NCI-H524 (cell line): Measurements from ENCODE around the gene SPINK4.

Experiments used
- DNase-seq, 2 experiments: peaks; one replicate each; lab custom pipeline; 2025; lab: John Stamatoyannopoulos, UW

Gene SPINK4, protein sequence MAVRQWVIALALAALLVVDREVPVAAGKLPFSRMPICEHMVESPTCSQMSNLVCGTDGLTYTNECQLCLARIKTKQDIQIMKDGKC

DNA sequence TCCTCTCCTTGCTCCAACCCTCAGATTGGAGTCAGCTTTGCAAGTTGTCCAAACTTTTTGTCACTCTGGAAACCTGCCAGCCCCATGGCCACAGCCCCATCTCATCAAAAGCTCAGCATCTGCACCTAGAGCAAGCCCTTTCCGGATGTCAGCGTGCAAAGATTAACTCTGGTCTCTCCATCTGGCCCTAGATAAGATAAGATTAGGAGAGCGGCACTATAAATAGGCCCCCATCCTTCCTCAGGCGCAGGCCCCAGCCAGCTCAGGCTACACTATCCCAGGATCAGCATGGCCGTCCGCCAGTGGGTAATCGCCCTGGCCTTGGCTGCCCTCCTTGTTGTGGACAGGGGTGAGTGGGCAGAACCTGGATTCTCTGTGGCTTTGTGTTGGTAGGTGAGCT is at the start of gene SPINK4:
Gene SPINK4 (plus strand): TSS at position 247 of the 400 bp plus-strand sequence. CDS start 42 bp downstream, at position 289.
- peak; percentile 71 to 90 for DNase-seq

DNA sequence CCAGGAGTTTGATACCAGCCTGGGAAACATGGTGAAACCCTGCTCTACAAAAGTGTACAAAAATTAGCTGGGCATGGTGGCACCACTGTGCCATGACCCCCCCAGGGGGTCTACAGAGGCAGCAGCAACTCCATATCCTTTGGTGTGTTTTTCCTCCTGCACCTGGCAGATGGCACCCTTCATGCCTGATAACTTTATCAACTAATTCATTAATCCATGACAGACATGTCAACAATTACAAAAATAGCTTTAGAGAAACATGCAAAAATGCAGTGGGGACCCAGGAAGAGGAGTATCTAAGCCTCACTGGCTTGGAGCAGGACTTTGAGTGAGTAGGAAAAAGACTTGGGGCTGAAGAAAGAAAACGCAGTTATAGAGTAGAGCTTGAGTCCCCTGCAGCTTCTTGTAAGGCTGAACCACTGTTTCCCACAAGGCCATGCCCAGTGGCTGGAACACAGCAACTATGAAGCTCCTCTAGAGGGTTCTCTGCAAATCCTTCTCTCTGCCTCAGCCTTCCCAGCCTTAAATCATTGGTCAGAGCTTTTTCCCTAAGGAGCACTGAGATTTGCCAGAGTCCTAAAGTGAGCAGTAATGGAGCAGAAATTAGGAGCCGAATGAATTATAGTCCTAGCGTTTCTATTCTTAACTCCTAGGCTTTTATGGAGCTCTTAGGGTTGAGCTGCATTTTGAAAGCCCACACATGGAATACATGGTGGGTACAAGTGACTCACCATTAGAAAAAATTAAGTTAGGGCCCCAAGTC is 47.3 kb upstream of the SPINK4 start:
- no peak for DNase-seq

GRCh38 chr9:33193818-33194217 is 46.1 kb upstream of the SPINK4 start:
- DNase-seq, result no peak

GRCh38 chr9:33196736-33197135 is 43.2 kb upstream of the SPINK4 start:
- DNase-seq, result no peak

DNA sequence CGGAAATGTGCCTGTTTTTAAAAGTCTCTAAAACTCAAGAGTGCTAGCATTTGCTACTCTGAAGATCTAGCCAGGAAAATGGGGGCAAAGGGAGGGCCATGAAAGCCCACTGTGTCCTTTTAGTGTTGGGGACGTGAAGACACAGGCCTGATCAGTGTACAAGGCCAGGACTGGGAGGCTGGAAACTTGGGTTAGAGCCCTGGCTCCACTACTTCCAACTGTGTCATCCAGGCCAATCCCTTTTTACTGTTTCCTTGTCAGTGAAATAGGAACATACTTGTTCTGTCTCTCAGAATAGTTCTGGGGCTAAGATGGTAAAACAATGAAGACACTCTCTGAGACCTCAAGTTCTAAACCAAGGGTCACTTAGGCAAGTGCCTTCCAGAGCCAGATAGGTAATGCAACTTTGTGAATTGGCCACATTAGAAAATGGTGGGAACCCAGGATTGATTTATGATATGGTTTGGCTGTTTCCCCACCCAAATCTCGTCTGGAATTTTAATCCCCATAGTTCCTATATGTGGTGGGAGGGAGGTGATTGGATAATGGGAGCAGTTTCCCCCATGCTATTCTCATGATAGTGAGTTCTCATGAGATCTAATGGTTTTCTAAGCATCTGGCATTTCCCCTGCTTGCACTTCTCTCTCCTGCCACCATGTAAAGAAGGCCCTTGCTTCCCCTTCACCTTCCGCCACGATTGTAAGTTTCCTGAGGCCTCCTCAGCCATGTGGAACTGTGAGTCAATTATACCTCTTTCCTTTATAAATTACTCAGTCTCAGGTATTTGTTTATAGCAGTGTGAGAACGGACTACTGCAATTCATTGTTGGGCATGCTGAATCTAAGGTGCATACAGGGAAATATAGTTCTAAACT is 42.5 kb upstream of the SPINK4 start:
- DNase-seq, result no peak

DNA sequence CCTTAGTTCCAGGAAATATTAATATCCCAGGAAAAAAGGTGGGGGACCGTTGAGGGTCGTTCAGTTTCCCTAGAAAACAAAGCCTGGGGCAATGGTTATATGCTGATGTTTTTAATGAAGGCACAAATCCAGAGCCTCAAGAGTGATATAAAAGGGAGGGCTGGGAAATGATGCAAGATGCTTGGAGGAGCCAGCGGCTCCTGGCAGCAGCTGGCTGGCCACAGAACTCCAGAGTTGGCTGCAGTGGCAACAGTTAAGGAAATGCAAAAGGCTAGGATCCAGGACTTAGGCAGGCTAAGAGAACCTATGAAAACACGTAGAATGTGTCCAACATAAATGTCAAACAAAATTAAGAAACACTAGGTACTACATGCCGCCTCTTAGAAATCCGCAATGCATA is 41.8 kb upstream of the SPINK4 start:
- no peak for DNase-seq

GRCh38 chr9:33202018-33202417 is 37.9 kb upstream of the SPINK4 start:
- DNase-seq, result no peak

- DNase-seq, result no peak
Observed at GRCh38 chr9:33202552-33203201, 37.3 kb upstream of the SPINK4 start.

GRCh38 chr9:33209394-33209793 is 30.6 kb upstream of the SPINK4 start:
- no peak for DNase-seq

- no peak for DNase-seq
Observed at GRCh38 chr9:33210006-33210715, 29.8 kb upstream of the SPINK4 start.

DNA sequence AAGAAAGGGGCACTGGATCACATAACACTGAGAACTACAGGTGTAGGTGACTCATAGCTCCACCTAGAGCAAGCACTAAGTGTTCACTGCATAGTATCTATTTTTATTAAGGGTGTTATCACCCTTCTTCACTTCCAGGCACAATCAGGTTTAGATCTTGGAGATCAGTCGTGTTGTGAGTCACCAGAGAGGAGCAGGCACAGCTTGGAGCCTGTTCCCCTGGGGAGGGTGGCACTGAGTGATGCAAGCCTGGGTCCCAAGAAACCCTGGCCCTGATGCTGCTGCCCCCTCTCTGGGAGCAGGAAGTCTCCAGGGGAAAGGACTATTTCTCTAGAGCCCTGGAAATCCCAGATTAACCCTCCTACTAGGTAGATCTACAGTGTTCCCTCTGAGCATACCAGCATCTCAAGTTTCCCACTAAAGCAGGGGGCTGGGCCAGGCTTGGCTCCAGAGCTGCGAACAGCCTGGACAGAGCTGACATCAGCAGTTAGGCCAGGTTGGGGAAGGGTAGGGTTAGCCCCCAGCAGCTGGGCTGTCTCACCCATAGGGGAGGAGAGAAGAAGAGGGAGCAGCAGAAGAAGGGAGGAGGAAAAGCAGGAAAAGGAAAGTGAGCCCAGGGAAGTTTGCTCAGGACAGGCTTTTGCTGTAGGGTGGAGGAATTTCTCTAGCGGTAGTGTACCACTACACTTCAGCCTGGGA is 28.1 kb upstream of the SPINK4 start:
- DNase-seq, result no peak

GRCh38 chr9:33220681-33221567 is 19.0 kb upstream of the SPINK4 start:
- no peak for DNase-seq

- DNase-seq, result no peak
Observed at GRCh38 chr9:33221568-33221884, 18.4 kb upstream of the SPINK4 start.

DNA sequence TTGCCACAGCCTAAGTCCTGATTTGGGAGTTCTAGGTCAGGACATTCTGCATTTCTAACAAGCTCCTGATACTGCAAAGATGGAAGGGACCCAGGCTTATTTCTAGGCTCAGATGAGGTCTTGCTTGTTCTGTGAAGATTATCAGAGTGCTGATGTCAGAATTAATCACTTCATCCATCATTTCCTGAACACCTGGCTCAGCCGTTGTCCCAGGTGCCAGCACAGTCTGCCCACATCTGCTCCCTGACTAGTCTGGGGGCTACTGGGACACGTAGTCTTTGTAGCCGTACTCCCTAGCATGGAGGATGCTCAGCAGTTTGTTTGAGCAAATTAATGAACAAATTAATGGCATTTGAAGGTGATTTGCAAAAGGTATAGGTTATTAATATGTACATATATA is 17.9 kb upstream of the SPINK4 start:
- peak in 1 of 2 experiments; percentile 34 for DNase-seq

GRCh38 chr9:33223696-33224095 is 16.3 kb upstream of the SPINK4 start:
- no peak for DNase-seq

DNA sequence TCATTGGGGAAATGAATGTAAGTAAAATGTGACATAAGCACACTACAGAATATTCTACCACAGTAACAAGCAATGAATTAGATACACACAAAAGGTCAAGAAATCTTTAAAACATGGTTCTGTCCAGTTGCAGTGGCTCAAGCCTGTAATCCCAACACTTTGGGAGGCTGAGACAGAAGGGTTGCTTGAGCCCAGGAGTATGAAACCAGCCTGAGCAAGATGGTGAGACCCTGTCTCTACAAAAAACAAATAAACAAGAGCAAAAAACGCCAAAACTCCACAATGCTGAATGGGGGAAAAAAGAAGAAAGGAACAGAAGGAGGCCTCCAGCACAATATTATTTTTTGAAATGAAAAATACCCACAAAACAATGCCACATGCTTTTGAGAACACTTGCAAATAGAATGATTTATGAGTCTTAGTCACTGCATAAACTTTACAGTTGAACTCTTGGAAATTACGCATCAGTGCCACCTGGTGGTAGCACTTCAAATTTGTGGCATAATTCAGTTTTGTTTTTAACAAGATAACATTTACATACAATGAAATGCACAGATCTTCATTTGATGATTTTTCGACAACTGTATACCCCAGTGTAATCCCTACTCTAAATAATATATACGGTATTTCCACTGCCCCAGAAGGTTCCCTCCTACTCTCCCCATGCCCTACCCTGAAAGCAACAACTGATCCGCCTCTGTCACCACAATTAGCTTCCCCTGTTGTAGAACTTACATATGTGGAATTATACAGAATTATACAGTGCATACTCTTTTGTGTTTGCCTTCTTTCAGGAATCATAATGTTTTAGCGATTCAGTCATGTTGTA is 14.4 kb upstream of the SPINK4 start:
- DNase-seq, result peak in 1 of 2 experiments; percentile 55

GRCh38 chr9:33227008-33227398 is 13.0 kb upstream of the SPINK4 start:
- DNase-seq, result no peak

DNA sequence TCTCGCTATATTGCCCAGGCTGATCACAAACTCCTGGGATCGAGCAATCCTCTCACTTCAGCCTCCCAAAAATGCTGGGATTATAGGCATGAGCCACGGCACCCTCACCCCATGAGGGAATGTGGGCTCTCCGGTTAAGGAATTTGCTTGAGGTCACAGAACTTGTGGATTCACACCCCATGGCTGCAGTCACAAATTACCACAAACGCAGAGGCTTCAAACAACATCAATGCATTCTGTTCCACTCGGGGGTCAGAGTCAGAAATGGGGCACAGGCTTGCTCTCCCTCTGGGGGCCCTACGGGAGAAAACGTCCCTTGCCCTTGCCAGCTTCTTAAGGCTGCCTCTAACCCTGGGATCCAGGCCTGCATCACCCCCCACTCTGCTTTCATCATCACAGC is 12.2 kb upstream of the SPINK4 start:
- no peak for DNase-seq

GRCh38 chr9:33228606-33229005 is 11.4 kb upstream of the SPINK4 start:
- DNase-seq, result no peak
